ENCODE data around the gene STC2.
A peak's percentile ranks its signal among the peaks of the same experiment; 100 is the strongest.
"Not testable (repeated sequence)": the region's sequence is repeated elsewhere in the genome, so short reads cannot be mapped to it uniquely, and the experiment has no call there.

The STC2 gene, protein sequence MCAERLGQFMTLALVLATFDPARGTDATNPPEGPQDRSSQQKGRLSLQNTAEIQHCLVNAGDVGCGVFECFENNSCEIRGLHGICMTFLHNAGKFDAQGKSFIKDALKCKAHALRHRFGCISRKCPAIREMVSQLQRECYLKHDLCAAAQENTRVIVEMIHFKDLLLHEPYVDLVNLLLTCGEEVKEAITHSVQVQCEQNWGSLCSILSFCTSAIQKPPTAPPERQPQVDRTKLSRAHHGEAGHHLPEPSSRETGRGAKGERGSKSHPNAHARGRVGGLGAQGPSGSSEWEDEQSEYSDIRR

DNA sequence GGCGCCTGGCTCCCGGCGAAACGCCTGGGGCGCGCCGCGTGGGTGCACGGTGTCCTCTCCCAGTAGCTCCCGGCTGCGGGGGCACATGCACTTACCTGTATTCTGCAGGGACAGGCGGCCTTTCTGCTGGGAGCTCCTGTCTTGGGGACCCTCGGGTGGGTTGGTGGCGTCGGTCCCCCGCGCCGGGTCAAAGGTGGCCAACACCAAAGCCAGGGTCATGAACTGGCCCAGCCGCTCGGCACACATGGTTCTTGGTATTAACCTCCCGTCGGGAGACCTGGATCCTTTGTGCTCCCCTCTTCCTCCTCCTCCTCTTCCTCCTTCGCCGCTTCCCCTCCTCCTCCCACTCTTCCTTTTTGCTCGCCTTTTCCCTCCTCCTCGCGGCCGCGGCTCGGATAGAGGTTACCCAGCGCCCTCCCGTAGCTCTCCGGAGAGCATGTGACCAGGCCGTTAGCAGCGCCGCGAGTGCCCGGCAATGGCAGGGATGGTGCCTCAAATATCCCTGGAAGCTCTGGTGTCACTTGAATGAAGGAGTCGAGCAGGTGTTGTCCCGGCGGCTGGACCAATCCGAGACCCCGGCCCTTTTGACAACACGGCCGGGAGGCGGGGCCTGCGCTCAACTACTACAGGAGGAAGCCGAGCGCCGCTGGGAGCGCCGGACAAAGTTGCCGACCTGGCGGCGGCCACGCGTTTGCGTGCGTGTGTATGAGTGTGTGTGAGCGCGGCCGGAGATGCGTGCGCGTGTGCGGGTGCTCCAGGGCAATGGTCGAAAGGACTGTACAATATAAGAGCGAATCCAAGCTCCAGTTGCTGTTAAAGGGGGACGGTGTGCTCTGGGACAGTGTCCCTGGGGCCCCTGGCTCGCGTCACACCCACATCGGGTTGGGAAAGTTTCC is at the start of gene STC2:
TSS of gene STC2 (minus strand) at position 467 of the 896 bp plus-strand sequence. CDS start at position 246, 221 bp downstream.
- peak; percentile 87 for DNase-seq

DNA sequence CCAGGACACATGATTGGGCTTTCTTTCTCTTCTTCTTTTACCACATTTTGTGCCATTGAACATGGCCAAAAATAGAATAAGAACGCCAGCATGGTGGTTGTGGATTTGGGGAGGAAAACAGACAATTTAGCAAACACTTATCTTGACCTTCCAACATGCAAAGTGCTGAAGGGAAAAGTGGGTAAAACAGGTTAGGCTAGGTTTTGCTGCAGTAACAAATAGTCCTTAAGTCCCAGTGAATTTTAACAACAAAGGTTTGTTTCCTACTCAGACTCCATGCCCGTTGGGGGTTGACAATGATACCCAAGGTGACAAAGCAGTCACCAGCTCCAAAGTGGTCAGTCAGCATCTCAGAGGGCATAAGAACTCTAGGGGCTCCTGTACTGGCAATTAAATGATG is 43.2 kb upstream of the STC2 start:
- no peak for DNase-seq

DNA sequence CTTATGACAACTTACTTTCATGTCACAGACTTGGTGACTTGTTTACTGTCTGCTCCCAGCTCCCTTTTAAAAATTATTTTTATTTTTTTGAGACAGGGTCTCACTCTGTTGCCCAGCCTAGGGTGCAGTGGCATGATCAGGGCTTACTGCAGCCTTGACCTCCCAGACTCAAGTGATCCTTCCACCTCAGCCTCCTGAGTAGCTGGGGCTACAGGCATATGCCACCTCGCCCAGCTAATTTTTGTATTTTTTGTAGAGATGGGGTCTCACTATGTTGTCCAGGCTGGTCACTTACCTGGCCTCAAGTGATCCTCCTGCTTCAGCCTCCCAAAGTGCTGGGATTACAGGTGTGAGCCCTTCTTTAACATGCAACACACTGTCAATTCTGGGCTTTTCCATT is 35.2 kb upstream of the STC2 start:
- not testable (repeated sequence) for DNase-seq

DNA sequence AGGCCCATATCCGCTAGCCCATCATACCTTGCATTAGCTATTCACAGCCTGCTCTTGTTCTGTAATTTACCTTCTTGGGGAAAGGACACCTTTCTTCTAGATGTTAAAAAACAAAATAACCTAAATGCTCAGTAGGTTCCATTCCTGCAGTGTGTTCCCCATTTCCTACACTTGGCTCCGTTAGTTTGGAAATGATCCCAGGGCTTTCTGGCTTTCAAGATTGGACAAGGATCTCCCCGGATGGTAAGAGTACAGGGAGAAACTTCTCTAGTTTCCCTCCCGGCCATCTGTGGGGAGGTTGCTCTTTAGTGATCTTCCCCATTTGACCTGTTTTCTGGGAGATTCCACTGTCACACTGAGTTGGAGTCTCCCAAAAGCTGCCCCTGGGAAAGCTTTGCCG is 27.3 kb upstream of the STC2 start:
- DNase-seq = no peak

DNA sequence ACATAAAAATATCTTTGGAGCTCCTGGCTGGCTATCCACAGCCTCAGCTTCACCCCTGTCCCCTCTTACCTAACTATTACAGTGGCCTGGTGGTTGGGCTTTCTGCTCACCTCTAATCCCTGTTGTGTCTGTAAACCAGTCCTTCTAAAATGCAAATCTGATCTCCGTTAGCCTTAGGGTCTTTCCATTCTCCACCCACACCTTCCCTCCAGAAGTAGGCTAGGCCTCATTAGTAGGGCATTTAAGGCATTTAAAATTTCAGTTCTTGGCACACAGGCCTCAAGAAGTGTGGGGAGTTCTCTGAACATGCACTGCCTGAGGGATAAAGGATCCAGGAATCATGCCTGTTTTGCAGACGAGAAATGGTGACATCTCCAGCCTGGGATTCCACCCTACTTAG is 26.4 kb upstream of the STC2 start:
- no peak for DNase-seq

DNA sequence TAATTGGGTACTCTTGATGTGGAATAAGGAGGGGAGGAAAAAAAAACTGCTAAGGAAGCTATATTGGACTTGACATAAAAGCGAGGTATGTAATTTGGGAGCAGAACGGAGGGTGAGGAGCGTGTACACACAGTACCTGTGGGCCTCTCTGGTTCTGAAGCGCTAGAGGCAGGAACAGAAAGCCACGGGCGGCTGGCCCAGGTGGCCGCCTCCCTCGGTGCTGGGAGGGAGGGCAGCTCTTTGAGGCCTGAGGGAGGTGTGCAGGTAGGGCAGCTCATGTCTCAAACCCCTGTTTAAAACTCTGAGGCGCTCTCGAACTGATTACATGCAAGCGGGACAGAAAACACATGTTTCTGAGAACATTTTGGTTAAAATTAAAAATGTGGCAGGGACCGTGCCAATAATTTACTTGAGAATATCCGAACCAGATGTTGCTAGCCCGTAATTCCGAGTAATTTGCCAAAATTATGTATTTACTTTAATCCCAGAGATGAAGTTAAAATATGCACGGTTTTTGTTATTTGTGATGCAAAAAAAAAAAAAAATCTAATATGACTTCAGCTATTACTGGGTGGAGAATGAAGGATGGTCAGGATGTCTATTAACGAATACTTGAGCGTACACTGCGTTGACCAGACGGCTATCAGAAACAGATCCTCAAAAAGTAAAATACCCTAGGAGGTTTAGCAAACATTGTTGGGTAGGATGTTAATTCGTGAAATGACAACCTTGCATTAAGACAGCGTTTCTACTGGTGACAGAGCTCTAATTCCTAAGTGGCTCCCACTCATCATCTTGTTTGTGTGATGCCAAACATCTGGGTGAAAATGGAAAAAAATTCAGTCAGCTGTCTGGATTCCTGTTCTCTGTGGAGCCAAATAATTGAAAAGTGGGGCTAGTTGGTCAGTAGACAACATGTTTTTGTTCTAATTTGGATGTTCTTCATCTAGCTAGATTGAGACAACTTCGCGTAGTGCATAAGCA is 24.4 kb upstream of the STC2 start:
- DNase-seq = no peak

DNA sequence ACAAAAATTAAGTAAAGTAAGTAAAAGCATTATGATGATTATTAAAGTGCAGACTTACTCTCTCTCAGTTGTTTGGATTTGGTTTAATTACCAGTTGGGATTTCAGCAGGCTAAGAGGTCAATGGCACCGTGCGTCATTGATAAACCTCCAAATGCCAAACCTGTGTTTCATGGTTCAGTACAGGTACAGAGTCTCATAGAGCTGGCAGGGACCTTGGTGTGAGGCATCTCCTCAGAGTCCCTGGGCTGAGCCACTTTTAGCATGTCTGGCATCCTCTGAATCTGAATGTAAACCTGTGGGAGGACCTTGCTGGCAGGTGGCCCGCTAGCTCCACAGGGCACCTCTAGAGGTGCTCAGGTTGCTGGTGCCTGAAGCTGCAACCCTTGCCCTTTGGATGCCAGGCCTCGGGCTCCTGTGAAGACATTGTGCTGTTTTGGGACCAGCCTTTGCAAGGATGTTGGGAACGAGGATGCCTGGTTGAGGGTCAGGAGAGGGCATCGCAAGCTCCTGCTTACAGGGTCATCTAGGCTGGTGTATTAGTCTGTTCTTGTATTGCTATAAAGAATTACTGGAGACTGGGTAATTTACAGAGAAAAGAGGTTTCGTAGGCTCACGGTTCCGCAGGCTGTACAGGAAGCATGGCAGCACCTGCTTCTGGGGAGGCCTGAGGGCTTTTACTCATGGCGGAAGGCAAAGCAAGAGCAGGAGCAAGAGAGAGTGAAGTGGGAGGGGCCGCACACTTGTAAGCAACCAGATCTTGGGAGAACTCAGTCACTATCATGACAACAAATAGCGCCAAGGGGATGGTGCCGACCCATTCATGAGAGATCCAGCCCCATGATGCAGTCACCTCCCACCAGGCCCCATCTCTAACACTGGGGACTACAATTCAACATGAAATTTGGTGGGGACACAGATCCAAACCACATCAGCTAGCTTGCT is 14.9 kb upstream of the STC2 start:
- no peak for DNase-seq

DNA sequence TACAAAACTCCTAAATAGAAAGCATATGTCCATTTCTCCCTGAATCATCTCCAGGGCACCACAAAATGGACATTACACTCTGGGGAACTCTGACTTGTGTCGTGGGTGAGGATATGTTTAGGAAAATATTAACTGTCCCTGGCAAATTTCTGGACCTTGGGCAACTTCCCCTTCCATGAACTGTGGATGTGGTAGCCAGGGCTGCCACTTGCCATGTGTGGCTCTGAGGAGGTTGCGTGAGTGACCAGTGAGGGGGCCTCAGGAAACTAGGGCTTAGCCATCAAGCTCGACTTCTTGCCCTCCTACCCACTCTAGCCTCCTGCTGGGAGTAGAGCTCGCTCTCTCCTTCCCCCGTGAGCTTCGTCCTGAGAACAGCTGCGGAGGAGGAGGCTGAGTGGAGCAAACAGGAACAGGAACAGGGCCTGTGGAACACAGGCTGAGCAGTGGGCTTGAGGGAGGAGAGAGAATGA is 13.8 kb upstream of the STC2 start:
- DNase-seq = no peak

DNA sequence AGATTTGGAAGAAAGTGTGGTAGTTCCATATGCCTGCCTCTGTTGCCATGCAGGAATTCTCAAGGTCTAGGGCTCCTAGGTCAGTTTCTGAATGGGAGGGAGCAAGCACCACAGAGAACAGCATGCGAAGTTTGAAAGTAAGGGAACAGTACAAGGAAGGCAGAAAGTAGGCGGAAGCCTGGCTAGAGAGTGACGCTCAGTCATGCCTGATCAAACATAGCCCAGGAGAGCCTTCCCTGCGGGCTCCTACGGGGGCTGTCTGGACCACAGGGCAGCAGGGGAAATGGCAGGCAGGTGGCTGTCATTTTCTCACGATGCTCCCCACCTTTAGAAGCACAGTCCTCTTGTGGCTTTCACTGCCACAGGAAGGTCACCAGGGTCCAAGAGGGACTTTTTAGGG is 12.8 kb upstream of the STC2 start:
- no peak for DNase-seq

DNA sequence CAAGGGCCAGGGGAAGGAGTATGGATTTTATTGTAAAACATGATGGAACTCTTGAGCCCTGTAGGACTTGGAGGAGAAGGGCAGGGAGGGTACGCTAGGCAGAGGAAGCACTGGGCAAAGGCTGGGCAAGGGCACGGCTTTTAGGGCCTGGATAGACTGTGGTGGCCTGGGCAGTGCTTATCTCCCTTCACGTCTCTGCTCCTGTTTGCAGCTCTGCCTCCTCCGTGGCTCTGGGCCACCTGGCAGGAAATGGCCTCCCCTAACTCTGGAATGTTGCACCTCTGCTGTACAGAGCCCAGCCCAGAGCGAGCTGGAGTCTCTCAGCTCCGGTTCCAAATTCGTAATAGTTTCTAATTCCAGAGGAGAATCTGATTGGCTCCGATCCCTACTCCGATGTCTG is 12.2 kb upstream of the STC2 start:
- DNase-seq = no peak

DNA sequence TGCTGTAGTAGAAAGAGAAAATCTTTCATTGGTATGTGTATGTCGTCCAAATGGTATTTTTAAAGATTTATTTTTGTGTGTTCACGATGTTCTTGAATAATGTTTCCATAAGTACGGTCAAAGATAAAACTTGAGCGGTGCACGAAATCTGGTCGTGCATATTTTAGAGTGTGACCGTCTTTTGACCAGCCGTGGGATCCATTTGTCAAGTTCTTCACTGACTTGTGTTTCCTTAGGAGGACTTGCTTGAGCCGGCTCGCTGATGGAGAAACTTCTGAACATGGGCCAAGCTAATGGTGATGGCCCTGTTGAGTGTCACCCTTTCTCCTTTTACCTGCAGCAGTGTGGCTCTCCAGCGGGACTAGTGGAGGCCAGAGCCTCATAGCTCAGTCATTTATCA is 11.1 kb upstream of the STC2 start:
- DNase-seq = no peak

DNA sequence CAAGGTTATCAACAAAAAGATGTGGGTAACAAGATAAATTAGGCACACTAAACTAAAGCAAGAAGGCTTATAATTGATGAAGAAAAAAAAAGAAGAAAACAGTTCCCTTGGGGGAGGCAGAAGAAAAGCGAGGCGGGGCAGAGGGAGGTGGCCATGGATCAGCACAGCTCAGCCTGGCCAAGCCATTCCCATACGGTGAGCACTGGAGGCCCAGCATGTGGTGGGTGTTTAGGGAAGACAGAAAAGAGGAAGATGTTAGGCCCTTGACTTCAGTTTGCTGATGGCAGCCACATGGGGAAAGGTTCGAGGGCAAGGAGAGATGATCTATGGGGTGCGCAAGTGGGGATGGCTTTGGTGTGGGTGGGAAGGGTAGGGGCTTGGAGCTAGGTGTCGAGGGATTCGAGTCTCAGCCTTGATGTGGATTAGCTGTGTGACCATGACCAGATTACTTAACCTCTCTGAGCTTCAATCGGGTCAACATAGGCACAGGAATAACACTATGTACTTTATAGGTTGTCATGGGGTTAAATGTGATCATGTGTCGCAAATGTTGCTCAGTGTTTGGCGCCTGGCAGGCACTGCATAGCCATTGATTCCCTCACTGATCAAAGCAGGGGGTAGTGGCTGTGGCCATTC is 10.3 kb upstream of the STC2 start:
- DNase-seq = no peak

DNA sequence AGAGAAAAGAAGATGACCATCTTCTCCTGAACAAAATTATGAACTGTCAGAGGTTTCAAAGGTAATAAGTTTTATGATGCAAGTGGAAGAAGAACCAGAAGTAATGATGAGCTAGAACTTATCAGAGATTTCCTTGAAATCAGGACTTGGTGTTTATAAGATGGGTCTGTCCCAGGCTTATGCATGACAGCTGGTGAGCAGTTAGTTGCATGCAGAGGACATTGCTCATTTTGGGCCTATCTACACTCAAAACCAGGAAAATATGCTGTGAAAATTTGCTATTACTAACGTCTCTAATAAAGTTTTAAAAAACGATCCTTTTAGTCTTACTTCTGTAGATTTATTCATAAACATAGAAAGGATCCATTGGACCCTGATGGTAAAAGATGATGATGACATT is 6.6 kb upstream of the STC2 start:
- DNase-seq = no peak

DNA sequence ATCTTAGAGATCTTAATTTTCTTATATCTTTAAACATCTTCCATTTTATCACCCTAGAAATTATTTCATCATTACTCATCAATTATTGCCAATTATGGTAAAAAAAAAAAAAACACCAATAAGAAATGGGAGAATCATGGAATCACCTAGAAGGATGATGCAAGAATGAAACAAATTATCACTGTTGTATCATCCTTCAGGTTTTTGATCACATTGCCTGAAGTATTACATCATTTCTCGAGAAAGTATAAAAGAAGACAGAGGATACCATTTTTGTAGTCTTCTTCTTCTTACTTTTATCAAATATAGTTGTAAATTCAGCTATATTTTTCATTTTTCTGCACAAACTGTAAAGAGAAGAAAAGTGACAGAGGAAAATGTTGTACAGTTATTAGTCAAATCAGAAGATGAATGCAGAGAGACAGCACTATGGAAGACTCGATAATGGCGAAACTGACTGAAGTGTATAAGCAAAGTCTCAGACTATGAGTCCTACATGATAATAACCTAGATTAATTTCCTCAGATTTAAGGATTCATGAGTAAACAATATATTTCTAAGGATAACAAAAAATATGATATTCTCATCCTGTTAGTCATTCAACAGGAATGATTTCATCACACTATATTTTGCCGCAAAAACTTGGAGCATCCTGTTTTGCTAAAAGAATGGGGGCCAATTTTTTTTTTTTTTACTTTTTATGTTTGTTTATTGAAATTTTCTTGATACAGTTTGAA is 5.9 kb upstream of the STC2 start:
- no peak for DNase-seq

DNA sequence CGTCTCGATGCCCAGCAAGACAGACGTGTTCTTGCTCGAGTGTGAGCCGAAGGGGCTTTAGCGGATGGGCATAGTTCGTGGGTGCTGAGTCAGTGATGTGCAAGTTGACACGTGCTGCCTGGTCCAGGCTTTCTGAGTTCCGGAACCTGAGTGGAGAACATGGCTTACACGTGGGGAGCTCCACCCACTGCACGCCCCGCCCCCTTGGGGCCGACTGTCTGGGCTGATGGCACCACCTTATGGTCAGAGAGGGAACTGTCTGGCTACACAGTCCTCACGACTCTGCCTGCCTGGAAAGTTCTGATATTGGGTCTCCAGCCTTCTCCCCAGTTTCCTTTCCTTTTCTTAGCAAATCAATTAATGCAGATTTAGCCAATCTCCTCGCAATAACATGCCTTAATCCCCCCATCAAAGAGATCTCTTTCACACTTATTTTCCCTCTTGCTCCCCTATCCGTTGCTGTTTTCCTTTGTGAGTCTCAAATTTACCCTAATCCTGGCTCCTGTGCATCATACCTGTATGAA is 3.8 kb upstream of the STC2 start:
- DNase-seq = peak; percentile 86

DNA sequence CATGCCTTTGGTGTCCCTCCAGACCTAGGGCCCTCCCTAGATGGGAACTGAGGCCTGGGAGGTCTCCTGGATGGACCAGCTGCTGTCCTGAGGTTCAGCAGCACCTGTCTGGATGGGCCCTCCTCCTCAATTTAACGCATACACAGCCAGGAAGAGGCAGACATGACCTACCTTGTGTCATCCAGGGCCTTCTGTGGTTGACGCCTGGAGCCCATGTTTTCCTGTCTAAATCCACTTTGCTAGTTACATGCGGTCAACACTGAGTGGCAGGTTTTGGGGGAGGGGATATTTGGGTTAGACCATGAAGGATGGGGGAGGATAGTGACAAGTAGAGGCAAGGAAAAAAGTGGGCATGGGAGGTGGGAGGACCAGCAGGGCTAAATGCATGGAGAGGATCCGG is 3.1 kb upstream of the STC2 start:
- no peak for DNase-seq

DNA sequence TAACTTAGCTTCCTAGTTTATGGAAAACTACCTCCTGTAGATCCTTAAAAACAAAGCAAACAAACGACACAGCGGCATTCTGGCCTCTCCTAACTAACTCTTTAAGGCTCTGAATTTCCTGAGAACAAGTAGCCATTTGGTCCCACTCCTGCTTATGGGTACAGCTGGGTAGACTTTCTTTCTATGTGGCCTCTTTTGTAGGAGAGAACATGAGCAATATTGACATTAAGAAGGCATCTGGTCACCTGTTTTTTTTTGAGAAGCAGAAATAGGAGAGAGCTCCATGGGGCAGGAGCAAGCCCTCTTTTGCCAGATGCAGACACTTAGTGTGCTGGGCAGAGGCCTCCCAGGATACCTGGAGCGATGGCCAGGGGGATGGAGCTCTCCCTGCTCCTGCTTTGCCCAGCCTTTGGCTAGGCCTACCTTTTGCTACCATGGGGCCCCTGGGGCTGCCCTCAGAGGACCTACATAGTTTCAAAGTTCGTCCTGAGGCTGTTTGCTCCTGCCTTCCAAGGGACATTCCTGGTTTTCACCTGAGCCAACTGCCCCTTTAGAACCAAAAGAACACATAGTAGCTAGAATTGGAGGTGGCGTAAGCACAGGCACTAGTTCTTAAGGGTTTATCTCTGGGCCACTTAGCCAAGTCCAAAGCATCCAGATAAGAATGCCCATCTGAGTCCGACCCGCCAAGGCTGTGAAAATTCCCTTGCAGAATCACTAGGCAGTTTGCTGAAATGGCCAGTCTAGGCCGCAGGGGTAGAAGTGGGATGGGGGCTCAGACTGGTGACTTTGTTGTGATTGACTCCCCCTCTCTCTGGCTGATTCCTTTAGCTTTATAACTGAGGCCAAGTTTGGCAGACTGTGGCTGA is 2.4 kb upstream of the STC2 start:
- DNase-seq = no peak

DNA sequence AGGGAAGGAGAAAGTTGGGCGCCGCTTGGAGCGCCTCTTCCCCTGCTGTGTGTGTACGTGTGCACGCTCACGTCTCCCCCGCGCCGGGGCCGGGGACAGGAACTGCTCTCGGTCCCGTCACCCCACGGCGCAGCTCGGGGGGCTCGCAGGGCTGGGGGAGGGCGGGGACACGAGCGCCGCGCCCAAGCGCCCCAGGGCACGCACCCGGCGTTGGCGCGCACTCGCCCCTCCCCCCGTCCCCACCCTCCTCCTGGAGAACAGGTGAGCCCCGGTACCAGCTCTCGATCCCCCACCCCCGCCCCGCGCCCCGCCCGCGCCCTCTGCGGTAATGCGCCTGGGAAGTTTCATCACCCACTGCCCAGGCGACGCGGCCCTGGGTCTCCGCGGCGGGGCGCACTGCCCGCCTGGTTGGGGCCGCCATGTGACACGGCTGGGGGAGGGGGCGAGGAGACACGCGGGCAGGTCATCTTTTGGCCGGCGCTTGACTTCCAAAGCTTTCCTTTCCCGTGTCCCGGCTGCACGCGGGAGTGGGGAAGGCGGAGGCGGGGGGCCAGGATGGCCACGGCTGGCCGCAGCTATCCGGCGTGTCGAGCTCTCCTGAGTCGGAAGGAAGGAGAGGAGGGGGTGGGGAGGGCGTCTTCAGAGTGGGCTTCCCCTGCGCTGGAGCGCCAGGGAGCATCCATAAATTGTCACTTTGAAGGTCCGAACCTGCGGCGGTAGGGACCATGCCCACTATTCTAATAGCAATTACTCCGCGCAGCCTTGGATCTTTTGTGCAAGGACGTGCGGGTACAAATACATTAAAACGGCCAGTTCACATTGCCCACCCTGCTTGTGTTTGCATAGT is 1.5 kb upstream of the STC2 start:
- peak; percentile 62 for DNase-seq
